Adrenal gland (tissue), 5 donors: ENCODE results near the gene RESP18.

ENCODE experiments used
- POLR2A ChIP-seq, 2 donors: fragments of 450-650 bp; IDR thresholded peaks; one replicate each; pipeline ENCODE4 v1.6.1; 2017; ENCODE audit warnings: antibody characterized with exemption in 2 of 2, mild to moderate bottlenecking in 2 of 2, moderate library complexity in 1 of 2
- TF ChIP-seq, protein P1 (sequence below), 6 experiments: fragments of 450-650 bp in 4 of 6; fragments of 200-600 bp in 2 of 6; sonication (generic) in 1 of 6; IDR thresholded peaks; 1 replicate in 5 of 6; 2 replicates in 1 of 6; pipeline versions ENCODE4 v1.5.1 to v1.8.0; 2016 to 2021; ENCODE audit warnings: antibody characterized with exemption in 6 of 6, mild to moderate bottlenecking in 2 of 6, moderate library complexity in 1 of 6
- donor health status: DM: no; HTN: no; CAD: no.

- no peak for TF ChIP-seq POLR2A (IDR thresholded peaks at IDR 0.05)
- TF ChIP-seq, protein P1, sequence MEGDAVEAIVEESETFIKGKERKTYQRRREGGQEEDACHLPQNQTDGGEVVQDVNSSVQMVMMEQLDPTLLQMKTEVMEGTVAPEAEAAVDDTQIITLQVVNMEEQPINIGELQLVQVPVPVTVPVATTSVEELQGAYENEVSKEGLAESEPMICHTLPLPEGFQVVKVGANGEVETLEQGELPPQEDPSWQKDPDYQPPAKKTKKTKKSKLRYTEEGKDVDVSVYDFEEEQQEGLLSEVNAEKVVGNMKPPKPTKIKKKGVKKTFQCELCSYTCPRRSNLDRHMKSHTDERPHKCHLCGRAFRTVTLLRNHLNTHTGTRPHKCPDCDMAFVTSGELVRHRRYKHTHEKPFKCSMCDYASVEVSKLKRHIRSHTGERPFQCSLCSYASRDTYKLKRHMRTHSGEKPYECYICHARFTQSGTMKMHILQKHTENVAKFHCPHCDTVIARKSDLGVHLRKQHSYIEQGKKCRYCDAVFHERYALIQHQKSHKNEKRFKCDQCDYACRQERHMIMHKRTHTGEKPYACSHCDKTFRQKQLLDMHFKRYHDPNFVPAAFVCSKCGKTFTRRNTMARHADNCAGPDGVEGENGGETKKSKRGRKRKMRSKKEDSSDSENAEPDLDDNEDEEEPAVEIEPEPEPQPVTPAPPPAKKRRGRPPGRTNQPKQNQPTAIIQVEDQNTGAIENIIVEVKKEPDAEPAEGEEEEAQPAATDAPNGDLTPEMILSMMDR (IDR thresholded peaks at IDR 0.05): no peak
Measured at GRCh38 chr2:219296631-219297391, 35.7 kb downstream of the RESP18 start.
